SIG-M5 treated with dmso at 0.1 percent for 504 hours (cell line): ENCODE measurements around the gene SLC37A1.
A peak's percentile ranks its signal among the peaks of the same experiment; 100 is the strongest.
"Not testable (repeated sequence)": the region's sequence is repeated elsewhere in the genome, so short reads cannot be mapped to it uniquely, and the experiment has no call there.

Experiments
- DNase-seq: peaks from one replicate; lab custom pipeline; 2025; ENCODE audit not compliant: unreplicated experiment; lab: John Stamatoyannopoulos, UW

Gene SLC37A1

DNA sequence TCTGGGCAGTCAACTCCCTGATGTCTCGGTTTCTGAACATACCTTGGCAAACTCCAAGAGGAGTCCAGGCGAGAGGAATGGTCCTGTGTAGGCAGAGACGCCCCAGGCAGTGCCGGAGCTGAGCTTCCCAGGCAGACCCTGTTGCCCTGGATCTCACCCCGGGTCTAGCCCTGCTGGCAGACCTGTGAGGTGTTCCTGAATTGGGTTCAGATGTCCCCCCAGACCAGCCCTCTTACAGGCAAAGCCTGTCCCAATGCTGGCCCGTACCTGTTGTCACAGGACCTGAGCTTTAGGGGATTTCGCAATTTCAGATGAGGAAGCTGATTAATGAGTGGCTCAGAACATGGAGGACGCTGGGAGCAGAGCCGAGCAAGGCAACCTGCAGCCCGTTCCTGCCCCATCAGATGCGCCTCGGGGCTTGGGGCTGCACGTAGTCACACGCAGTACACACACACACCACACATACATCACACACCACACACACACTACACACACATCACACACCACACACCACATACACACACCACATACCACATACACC lies 101.2 kb downstream of the SLC37A1 start:
- DNase-seq: peak; percentile 63

DNA sequence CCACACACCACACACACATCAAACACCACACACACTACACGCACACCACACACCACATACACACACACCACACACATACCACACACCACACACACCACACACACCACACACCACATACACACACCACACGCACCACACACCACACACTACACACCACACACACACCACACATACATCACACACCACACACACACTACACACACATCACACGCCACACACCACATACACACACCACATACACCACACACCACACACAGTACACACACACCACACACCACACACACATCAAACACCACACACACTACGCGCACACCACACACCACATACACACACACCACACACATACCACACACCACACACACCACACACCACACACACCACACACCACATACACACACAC lies 101.7 kb downstream of the SLC37A1 start:
- DNase-seq: not testable (repeated sequence)

- DNase-seq: no peak
Measured at GRCh38 chr21:42615924-42616323, 102.3 kb downstream of the SLC37A1 start.

DNA sequence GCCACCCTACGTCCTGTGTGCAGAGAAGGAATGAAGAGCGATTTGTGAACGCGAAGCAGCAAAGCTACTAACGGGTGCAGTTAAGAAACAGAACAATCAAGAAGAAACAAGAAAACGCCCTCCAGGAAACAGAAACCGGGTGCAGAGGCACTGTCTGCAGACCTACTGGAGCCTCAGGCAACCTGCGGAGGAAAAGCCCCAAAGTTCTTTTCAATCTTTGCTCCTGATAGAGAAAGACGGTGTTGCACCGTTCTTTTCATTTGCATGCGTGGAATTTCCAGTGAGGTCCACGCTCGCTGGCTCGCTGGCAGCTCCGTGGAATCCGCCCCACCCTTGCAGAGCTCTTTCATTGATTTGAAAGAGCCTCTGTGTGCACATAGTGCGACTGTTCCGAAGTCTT lies 102.8 kb downstream of the SLC37A1 start:
- DNase-seq: no peak

- no peak for DNase-seq
Measured at GRCh38 chr21:42616941-42617340, 103.3 kb downstream of the SLC37A1 start.

GRCh38 chr21:42617486-42617885 lies 103.8 kb downstream of the SLC37A1 start:
- no peak for DNase-seq

GRCh38 chr21:42618707-42619102 lies 105.1 kb downstream of the SLC37A1 start:
- DNase-seq: no peak

DNA sequence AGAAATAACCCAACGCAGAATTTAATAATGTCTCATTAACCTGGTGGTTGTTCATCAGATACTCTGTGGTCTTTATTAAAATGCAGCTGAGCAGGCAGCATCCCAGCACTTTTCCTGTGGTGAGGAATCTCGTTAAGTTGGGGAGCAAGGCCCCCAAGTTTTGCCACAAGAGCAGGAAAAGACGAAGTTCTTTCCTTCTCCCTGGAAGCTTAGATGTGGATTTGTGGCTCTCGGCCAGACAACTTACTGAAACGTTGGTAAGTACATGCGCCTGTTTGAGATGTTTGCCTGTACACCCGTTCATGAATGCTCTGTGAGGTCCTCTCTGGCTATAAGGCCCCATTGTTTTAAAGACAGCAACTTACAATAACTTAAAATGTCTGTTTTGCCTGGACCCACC lies 105.5 kb downstream of the SLC37A1 start:
- no peak for DNase-seq

GRCh38 chr21:42619841-42620240 lies 106.2 kb downstream of the SLC37A1 start:
- DNase-seq: no peak

DNA sequence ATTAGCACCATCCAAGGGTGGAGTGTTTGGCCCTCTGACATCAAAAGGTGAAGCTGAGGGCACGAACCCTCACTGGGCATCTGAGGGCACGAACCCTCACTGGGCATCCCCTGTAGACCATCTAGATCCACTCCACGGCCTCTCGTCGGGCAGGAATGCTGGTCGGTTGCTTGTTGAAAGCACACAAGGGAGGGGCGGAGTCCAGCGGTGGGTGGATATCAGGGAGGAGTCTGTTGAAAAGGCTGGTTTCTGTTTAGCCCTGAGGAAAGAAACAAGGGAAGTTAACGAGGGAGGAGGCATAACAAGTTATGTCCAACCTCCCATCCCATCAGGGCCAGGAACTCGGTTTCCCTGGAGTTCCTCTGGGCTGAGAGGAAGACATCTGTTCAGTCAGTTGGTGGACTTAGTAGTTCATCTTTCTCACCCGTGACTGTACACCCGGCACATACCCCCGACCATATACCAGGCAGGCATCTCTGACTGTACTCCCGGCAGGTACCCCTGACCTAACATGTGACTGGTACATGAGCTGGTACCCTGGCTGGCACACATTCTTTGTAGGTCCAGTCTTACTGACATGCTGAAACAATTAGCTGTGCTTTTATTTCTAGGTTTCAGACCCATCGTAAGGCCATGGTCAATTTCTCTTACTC lies 107.6 kb downstream of the SLC37A1 start:
- DNase-seq: peak; percentile 15

DNA sequence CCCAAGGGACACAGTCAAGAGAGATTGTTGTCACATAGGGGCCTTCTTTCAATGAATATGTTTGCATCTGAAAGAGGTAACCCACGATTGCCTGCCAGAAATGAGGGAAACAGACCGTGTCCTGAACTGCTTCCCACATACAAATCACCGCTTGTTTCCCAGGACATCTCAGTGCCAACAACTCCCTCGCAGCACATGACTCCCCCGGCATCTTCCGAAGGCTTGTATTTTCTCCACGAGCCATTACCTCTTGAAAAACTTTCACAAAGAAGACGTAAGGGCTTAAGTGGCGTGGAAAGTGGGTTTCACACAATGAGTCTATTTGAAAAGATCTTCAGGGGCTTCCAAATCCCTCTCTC lies 108.1 kb downstream of the SLC37A1 start:
- no peak for DNase-seq

DNA sequence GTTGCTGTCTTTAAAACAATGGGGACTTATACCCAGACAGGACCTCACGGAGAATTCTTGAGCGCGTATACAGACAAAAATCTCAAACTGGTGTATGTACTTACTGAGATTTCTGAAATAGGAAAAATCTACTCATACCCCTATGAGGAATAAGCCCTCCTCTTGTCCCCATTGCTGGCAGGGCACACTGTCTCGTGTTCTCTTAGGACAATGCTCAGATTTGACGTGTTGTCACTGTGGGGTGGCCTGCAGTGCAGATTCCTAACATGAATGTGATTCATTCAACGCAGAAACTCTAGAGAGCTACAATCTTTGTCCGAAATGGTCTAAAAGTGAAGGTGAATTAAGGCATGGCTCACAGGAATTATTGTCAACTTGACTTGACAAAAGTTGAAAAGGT lies 108.6 kb downstream of the SLC37A1 start:
- DNase-seq: no peak

- DNase-seq: no peak
Measured at GRCh38 chr21:42623694-42624093, 110.0 kb downstream of the SLC37A1 start.

- no peak for DNase-seq
Measured at GRCh38 chr21:42624095-42624790, 110.6 kb downstream of the SLC37A1 start.

DNA sequence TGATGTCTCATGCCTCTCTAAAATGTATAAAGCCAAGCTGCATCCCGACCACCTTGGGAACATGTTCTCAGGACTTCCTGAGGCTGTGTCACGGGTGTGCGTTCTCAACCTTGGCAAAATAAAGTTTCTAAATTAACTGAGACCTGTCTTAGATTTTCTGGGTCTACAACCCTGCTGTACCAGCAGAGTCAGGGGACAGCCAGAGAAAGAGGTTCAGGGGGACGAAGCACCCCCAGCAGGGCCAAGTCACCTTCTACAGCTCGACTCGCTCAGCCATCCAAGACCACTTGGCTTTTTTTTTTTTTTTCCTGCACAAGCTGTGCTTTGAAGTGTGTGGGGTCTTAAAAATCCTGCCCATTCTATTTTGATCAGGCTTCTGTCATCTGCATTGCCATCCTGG lies 111.3 kb downstream of the SLC37A1 start:
- no peak for DNase-seq

GRCh38 chr21:42626171-42626570 lies 112.5 kb downstream of the SLC37A1 start:
- DNase-seq: no peak

GRCh38 chr21:42627527-42628289 lies 114.1 kb downstream of the SLC37A1 start:
- no peak for DNase-seq

DNA sequence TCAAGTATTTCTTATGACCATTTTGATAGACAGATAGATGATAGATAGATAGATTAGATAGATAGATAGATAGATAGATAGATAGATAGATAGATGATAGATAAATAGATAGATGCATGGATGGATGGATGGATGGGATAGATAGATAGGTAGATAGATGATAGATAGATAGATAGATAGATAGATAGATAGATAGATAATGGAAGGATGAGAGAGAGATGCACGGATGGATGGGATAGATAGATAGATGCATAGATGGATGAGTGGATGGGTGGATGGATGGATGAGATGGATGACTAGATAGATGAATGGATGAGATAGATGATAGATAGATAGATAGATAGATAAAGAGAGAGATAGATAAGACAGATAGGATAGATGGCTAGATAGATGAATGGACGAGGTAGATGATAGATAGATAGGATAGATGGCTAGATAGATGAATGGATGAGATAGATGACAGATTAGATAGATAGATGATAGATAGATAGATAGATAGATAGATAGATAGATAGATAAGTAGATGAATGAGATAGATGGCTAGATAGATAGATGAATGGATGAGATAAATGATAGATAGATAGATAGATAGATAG lies 114.9 kb downstream of the SLC37A1 start:
- not testable (repeated sequence) for DNase-seq

- no peak for DNase-seq
Measured at GRCh38 chr21:42629933-42630589, 116.4 kb downstream of the SLC37A1 start.

GRCh38 chr21:42630626-42631025 lies 117.0 kb downstream of the SLC37A1 start:
- no peak for DNase-seq
